Measurements from ENCODE around the gene RGPD8.

DNA sequence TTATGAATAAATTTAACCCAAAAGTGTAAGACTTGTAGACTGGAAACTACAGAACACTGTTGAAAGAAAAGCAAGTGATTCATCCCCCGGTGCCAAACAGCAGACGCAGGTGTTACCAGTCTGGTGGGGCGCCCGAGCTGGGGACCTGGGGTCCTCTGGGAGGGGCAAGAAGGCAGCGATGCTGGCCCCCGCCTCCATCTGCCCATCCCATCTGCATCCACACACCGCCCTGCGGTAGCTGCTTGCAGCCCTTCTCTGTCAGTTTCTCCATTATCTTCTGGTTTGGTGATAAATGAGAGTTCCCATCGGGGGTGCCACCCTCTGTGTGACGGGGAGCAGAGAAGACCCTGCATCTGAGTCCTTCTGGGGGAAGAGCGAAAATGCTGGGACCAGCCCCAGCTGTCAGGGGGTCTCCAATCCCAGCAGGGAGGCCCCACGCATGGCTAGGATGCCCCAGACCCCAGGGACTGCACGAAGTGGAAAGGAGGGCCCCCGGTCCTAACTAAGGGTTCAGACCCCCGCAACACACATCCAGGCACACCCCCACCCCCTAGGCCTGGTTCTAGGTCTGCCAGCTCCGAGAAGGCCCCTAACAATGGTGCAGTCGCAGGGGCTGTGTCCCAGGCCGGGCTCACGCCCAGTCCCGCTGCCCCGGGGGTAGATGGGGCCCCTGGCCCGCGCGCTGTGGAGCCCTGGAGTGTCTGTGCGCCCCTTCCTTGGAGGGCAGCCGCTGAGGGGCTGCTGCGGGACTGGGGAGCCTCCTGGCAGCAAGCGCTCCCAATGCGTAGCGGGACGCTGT is 686 bp upstream of the RGPD8 start:
- TF ChIP-seq, protein P1, sequence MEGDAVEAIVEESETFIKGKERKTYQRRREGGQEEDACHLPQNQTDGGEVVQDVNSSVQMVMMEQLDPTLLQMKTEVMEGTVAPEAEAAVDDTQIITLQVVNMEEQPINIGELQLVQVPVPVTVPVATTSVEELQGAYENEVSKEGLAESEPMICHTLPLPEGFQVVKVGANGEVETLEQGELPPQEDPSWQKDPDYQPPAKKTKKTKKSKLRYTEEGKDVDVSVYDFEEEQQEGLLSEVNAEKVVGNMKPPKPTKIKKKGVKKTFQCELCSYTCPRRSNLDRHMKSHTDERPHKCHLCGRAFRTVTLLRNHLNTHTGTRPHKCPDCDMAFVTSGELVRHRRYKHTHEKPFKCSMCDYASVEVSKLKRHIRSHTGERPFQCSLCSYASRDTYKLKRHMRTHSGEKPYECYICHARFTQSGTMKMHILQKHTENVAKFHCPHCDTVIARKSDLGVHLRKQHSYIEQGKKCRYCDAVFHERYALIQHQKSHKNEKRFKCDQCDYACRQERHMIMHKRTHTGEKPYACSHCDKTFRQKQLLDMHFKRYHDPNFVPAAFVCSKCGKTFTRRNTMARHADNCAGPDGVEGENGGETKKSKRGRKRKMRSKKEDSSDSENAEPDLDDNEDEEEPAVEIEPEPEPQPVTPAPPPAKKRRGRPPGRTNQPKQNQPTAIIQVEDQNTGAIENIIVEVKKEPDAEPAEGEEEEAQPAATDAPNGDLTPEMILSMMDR (IDR thresholded peaks at IDR 0.05; ENCODE audit: low read depth, low read length, missing input control) = no peak
- TF ChIP-seq TAF1 (conservative IDR thresholded peaks at IDR 0.05) (no peak), EGR1 (IDR thresholded peaks at IDR 0.05; ENCODE audit: low read depth in 2 of 2) (no peak), RAD21 (IDR thresholded peaks at IDR 0.05) (no peak), YY1 (IDR thresholded peaks at IDR 0.05) (no peak), FOXA1 (IDR thresholded peaks at IDR 0.05) (no peak), SP1 (IDR thresholded peaks at IDR 0.05) (no peak), JUND (IDR thresholded peaks at IDR 0.05) (no peak), GABPA (IDR thresholded peaks at IDR 0.05 in 1 of 2, conservative IDR thresholded peaks at IDR 0.05 in 1 of 2) (no peak), HNF4G (IDR thresholded peaks at IDR 0.05) (no peak)
- TF ChIP-seq, protein P2, sequence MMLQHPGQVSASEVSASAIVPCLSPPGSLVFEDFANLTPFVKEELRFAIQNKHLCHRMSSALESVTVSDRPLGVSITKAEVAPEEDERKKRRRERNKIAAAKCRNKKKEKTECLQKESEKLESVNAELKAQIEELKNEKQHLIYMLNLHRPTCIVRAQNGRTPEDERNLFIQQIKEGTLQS (IDR thresholded peaks at IDR 0.05) = no peak
- TF ChIP-seq, protein P3, sequence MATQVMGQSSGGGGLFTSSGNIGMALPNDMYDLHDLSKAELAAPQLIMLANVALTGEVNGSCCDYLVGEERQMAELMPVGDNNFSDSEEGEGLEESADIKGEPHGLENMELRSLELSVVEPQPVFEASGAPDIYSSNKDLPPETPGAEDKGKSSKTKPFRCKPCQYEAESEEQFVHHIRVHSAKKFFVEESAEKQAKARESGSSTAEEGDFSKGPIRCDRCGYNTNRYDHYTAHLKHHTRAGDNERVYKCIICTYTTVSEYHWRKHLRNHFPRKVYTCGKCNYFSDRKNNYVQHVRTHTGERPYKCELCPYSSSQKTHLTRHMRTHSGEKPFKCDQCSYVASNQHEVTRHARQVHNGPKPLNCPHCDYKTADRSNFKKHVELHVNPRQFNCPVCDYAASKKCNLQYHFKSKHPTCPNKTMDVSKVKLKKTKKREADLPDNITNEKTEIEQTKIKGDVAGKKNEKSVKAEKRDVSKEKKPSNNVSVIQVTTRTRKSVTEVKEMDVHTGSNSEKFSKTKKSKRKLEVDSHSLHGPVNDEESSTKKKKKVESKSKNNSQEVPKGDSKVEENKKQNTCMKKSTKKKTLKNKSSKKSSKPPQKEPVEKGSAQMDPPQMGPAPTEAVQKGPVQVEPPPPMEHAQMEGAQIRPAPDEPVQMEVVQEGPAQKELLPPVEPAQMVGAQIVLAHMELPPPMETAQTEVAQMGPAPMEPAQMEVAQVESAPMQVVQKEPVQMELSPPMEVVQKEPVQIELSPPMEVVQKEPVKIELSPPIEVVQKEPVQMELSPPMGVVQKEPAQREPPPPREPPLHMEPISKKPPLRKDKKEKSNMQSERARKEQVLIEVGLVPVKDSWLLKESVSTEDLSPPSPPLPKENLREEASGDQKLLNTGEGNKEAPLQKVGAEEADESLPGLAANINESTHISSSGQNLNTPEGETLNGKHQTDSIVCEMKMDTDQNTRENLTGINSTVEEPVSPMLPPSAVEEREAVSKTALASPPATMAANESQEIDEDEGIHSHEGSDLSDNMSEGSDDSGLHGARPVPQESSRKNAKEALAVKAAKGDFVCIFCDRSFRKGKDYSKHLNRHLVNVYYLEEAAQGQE (IDR thresholded peaks at IDR 0.05) = no peak
- TF ChIP-seq, protein P4, sequence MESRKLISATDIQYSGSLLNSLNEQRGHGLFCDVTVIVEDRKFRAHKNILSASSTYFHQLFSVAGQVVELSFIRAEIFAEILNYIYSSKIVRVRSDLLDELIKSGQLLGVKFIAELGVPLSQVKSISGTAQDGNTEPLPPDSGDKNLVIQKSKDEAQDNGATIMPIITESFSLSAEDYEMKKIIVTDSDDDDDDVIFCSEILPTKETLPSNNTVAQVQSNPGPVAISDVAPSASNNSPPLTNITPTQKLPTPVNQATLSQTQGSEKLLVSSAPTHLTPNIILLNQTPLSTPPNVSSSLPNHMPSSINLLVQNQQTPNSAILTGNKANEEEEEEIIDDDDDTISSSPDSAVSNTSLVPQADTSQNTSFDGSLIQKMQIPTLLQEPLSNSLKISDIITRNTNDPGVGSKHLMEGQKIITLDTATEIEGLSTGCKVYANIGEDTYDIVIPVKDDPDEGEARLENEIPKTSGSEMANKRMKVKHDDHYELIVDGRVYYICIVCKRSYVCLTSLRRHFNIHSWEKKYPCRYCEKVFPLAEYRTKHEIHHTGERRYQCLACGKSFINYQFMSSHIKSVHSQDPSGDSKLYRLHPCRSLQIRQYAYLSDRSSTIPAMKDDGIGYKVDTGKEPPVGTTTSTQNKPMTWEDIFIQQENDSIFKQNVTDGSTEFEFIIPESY (IDR thresholded peaks at IDR 0.05) = no peak

Data from liver (tissue), 3 donors.